Rectal smooth muscle tissue (tissue), 1 donor: ENCODE results near the gene IFITM1.
A peak's percentile ranks its signal among the peaks of the same experiment; 100 is the strongest.
"Not testable (repeated sequence)": the region's sequence is repeated elsewhere in the genome, so short reads cannot be mapped to it uniquely, and the experiment has no call there.

Experiments
- H3K27ac ChIP-seq: one replicate; pipeline ENCODE4 v1.7.0; 2013; ENCODE audit warnings: low read depth, low read length, inconsistent platforms
- H3K27me3 ChIP-seq: one replicate; pipeline ENCODE4 v1.7.0; 2013; ENCODE audit warnings: low read length; ENCODE audit not compliant: control insufficient read depth, insufficient read depth
- H3K36me3 ChIP-seq: one replicate; pipeline ENCODE4 v1.7.0; 2013; ENCODE audit warnings: low read length; ENCODE audit not compliant: control insufficient read depth, insufficient read depth
- H3K4me1 ChIP-seq: one replicate; pipeline ENCODE4 v1.7.0; 2013; ENCODE audit warnings: low read length; ENCODE audit not compliant: control insufficient read depth, insufficient read depth
- H3K4me3 ChIP-seq: one replicate; pipeline ENCODE4 v1.7.0; 2013; ENCODE audit warnings: low read length
- H3K9ac ChIP-seq: one replicate; pipeline ENCODE4 v1.7.0; 2013; ENCODE audit warnings: low read length

The IFITM1 gene

DNA sequence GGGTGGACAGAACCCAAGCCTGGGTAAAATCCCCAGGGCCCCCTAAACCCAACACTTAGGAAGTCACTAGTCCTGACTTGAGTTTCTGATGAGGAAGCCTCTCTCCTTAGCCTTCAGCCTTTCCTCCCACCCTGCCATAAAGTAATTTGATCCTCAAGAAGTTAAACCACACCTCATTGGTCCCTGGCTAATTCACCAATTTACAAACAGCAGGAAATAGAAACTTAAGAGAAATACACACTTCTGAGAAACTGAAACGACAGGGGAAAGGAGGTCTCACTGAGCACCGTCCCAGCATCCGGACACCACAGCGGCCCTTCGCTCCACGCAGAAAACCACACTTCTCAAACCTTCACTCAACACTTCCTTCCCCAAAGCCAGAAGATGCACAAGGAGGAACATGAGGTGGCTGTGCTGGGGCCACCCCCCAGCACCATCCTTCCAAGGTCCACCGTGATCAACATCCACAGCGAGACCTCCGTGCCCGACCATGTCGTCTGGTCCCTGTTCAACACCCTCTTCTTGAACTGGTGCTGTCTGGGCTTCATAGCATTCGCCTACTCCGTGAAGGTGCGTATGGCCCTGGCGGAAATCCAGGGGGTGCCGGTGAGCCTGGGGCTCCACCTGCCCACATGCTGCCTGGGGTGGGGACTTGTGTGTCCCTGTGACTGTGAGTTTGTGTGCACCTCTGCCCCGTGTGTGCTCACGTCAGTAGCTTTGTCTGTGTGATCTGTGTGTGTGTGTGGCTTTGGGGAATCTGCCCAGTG is at the start of gene IFITM1:
TSS of gene IFITM1 (plus strand) at position 254 of the 767 bp plus-strand sequence. CDS start at position 385, 131 bp downstream.
- H3K4me1 ChIP-seq: no peaks in the 10 kb centered on the region
- peaks cover 6% of the 10 kb centered on the region for H3K27me3 ChIP-seq
- no peaks in the 10 kb centered on the region for H3K36me3 ChIP-seq
- H3K9ac ChIP-seq: peak within 1 kb of the TSS; percentile 61
- H3K4me3 ChIP-seq: peak within 1 kb of the TSS; percentile 79
- peak within 1 kb of the TSS; percentile 66 for H3K27ac ChIP-seq

DNA sequence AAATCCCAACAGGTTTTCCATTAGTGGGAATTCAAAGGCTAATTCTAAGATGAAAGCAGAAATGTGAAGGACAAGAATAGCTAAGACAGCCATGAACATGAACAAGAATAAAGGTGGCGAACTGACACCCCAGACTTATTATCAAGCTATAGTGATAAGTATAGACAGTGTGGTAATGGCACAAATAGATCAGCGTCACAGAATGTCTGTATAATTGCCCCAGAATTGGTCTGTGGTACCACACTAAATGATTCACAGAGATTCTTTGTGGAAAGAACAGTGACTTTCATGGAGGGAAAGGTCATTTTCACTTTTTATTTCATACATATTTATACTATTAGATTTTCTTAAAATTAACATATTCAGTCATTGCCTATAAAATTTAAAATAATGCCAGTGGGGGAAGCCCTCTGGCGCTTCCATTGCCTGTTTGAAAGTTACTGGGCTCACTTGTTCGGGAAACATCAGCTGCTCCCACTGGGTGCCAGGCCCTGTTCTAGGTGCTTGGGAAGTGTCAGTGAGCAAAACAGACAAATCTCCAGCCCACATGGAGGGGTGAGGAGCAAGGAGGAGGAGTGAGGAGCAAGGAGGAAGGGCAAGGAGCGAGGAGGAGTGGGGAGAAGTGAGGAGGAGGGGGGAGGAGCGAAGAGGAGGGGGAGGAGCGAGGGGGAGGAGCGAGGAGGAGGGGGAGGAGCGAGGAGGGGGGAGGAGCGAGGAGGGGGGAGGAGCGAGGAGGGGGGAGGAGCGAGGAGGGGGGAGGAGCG is 47.0 kb upstream of the IFITM1 start:
- H3K27ac ChIP-seq: no peak overlapping the region
- H3K4me3 ChIP-seq: peak overlapping the region; percentile 21
- H3K4me1 ChIP-seq: no peaks in the 10 kb centered on the region
- H3K36me3 ChIP-seq: no peaks in the 10 kb centered on the region
- no peaks in the 10 kb centered on the region for H3K27me3 ChIP-seq
- no peak overlapping the region for H3K9ac ChIP-seq

DNA sequence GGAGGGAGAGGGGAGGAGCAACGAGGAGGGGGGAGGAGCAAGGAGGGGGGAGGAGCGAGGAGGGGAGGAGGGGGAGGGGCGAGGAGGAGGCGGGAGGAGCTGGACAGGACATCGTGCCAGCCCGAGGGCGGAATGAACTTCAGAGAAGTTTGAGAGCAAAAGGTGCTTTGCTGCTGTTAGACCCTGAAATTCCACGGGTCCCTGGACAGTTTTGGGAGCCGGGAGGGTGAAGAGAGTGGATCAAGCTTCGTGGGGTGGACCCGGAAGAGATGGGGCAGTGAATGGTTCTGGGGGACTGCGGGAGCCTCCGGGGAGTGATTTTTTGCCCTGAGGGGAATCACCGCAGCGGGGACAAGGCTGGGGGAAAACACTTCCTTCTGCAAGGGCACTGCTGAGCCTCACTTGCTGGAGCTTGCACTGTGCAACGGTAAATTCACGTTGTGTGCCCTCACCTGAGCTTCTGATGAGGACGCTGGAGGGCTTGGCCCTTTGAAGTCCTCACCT is 46.3 kb upstream of the IFITM1 start:
- no peak overlapping the region for H3K27ac ChIP-seq
- no peaks in the 10 kb centered on the region for H3K27me3 ChIP-seq
- peak overlapping the region; percentile 56 for H3K4me3 ChIP-seq
- H3K4me1 ChIP-seq: no peaks in the 10 kb centered on the region
- H3K36me3 ChIP-seq: no peaks in the 10 kb centered on the region
- no peak overlapping the region for H3K9ac ChIP-seq

DNA sequence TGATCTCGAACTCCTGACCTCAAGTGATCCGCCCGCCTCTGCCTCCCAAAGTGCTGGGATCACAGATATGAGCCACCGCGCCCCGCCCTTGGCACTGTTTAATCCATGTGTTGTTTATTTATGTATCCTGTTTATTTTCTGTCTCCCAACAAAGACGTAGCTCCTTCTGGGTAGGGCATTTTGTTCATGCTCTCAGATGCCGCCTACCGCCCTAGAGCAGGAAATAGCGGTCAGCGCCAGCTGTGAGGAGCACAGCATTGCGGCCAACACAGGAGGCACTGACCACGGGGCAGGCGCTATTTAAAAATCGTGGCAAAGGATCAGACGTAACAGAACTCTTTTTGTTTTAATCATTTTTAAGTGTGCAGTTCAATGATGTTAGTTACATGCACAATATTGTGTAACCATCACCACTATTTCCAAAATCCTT is 45.1 kb upstream of the IFITM1 start:
- H3K27me3 ChIP-seq, H3K36me3 ChIP-seq, H3K9ac ChIP-seq, H3K4me3 ChIP-seq, H3K4me1 ChIP-seq: not testable (repeated sequence)
- H3K27ac ChIP-seq: peak overlapping the region; percentile 56

DNA sequence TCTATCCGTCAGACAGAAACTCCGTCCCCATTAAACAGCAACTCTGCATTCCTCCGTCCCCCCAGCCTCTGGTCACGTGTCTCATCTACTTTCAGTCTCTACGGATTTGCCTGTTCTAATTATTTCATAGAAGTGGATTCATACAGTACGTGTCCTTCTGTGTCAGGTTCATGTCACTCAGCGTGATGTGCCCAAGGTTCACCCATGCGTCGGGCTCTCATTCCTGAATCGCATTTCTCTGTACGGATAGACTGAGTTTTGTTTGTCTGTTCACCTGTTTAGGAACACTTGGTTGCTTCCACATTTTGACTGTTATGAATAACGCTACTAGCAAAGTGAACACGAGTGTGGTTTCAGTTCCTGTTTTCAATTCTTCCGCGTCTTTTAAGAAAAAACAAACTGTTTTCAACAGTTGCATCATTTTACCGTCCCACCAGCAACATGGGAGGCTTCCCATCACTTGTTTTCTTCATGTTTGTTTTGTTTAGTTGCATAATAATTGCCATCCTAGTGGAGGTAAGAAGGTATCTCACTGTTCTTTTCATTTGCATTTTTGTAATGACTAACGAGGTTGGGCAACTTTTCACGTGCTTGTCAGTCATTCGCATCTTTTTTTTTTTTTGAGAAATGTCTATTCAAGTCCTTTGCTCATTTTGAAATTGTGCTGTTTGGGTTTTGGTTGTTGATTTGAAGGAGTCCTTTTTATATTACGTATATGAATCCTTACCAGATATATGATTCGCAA is 44.5 kb upstream of the IFITM1 start:
- peak overlapping the region; percentile 25 for H3K4me3 ChIP-seq
- H3K9ac ChIP-seq: no peak overlapping the region
- peak overlapping the region; percentile 38 for H3K27ac ChIP-seq

DNA sequence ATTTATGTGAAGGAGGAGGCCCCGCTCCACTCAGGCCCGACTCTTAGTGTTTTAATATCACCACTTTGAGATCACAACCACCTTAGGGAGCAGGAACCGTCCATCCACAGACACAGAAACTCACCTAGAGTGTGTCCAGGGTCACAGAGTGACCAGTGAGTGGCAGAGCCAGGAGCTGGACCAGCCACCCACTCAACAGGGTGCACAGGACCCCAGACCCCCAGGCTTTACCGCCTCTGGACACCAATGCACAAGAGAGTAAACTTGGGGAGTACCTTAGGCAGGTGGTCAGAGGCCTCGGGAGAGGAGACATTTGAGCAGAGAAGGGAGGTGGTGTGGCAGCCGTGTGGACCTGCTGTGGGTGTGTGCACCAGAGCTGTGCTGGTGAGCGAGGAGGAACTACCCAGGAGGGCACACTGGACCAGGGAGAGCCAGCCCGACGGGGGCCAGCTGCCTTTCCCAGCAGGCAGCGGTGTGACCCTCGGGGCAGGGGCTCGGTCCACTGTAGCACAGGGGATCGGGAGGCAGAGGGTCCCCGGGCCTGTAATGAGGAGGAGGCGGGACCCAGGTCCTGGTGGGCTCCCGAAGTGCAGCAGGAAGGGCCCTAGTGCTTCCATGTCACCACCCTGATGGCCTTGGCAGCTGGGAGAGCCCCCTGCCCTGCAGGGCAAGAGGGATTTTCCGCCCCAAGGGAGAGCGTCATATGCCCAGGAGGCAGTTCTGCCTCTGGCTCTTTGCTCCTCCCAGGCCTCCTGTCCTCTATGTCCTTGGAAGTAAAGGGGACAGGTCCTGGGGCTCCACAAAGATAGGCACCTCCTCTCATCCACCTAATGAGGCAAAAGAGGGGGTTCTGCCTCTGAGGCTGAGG is 43.2 kb upstream of the IFITM1 start:
- H3K9ac ChIP-seq: no peak overlapping the region
- H3K4me3 ChIP-seq: no peak overlapping the region
- no peaks in the 10 kb centered on the region for H3K4me1 ChIP-seq
- H3K27ac ChIP-seq: no peak overlapping the region
- H3K36me3 ChIP-seq: no peaks in the 10 kb centered on the region
- H3K27me3 ChIP-seq: no peaks in the 10 kb centered on the region

More for the DNA sequence above, 44.5 kb upstream of the IFITM1 start:
- Histone ChIP-seq H3K36me3 (no peaks in the 10 kb centered on the region), H3K27me3 (no peaks in the 10 kb centered on the region), H3K4me1 (no peaks in the 10 kb centered on the region)

DNA sequence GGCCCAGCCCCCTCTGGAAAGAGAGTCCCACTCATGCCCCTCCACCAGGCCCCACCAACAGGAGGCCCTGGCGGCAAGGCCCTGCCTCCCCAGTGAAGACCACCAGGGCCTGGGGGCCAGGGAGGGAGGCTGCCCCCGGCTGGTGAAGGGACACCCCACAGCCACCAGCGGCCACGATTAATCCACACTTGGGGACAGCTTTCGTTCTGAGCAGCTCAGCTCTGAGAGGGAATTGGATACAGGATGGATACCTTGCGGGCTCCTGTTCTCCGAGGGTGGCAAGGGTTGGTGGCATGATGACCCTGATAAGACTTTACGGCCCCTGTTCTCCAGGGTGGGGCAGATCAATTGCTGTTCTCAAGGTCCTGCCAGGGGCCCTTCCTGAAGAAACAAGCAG is 42.5 kb upstream of the IFITM1 start:
- Histone ChIP-seq H3K4me3 (no peak overlapping the region), H3K9ac (no peak overlapping the region), H3K4me1 (no peaks in the 10 kb centered on the region), H3K27me3 (no peaks in the 10 kb centered on the region), H3K36me3 (no peaks in the 10 kb centered on the region), H3K27ac (no peak overlapping the region)

DNA sequence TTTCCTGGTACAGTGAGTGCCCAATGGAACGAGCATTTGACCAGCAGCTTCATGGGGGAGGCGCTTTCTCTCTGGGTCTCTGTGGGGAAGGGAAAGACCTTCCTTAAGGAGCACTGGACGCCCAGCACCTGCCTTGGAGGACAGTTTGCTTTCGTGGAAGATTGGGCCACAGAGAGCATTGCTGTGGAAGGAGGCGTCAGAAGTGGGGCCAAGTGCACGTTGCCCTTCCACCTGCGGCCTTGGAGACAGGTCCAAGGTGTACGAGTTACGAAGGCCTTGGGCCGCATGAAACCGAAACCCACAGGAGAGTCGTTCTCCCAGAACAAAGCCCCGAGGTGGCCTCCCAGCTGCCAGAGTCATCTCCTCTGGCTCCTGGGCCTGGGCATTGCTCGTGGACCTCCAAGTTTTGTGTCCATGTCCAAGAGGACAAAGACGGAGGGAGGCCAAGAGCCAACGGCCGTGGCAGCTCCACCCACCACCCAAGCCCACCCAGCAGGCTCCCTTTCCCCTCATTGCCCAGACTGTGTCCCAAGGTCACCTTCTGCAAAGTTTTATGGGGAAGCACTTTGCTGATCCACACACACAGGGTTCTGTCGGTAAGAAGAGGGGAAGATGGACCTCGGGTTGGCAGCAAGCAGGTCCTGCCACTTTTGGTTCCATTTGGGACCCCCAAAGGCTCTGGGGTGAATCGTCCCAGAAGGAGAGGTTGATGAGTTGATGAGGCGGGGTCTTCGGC is 41.5 kb upstream of the IFITM1 start:
- no peak overlapping the region for H3K27ac ChIP-seq
- no peaks in the 10 kb centered on the region for H3K27me3 ChIP-seq
- H3K4me3 ChIP-seq: no peak overlapping the region
- no peaks in the 10 kb centered on the region for H3K4me1 ChIP-seq
- no peak overlapping the region for H3K9ac ChIP-seq
- H3K36me3 ChIP-seq: no peaks in the 10 kb centered on the region

DNA sequence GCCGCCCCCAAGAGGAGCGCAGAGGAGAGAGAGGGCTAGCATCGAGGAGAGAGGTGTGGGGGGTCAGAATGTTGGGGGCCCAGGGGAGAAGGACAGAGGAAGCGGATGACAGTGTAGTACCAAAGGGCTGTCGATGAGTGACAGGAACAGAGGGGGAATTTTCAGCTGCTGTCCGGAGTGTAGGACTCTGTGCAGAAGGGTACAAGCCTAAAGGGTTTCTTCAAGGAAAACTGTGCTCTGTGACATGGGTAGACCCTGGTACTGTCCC is 41.0 kb upstream of the IFITM1 start:
- no peaks in the 10 kb centered on the region for H3K4me1 ChIP-seq
- H3K27me3 ChIP-seq: no peaks in the 10 kb centered on the region
- no peaks in the 10 kb centered on the region for H3K36me3 ChIP-seq
- H3K4me3 ChIP-seq: no peak overlapping the region
- H3K27ac ChIP-seq: no peak overlapping the region
- no peak overlapping the region for H3K9ac ChIP-seq

DNA sequence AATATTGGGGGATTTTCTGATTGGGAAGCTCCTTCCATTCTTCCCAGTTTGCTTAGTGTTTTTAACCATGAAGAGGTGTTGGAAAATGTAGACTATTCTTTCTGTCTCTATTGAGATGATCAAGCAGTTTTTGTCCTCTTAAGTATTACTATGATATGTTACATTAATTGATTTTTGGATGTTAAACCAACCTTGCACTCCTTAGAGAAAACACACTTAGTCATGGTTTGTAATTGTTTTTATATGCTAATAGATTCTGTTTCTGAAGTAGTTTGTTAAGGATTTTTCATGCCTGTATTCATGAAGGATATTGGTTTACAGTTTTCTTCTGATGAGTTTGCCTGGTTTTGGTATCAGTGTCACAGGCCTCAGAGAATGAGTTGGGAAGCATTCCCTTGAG is 37.6 kb upstream of the IFITM1 start:
- no peaks in the 10 kb centered on the region for H3K36me3 ChIP-seq
- H3K27me3 ChIP-seq: peaks cover 18% of the 10 kb centered on the region

More for the DNA sequence above, 37.6 kb upstream of the IFITM1 start:
- no peak overlapping the region for H3K4me3 ChIP-seq
- H3K27ac ChIP-seq: no peak overlapping the region
- no peak overlapping the region for H3K9ac ChIP-seq
- H3K4me1 ChIP-seq: no peaks in the 10 kb centered on the region
